Lower leg skin (tissue), 4 donors: ENCODE measurements around the gene CACNA1S. TPM values are rescaled to one million over a fixed set of nuclear protein-coding genes. Genes with fewer than 3 reads are reported as not detected.

Experiments used
- DNase-seq, 2 donors: peaks; one replicate each; pipeline ENCODE4 v3.0.0-alpha.2; 2019; ENCODE audit warnings: low spot score in 2 of 2
- H3K4me3 ChIP-seq: fragments of 200-600 bp; sonication (generic); 2 replicates; pipeline ENCODE4 v1.5.1; 2017; ENCODE audit warnings: mild to moderate bottlenecking, low read depth; ENCODE audit not compliant: poor library complexity, severe bottlenecking
- POLR2A ChIP-seq, 2 donors: fragments of 450-650 bp; IDR thresholded peaks; one replicate each; pipeline ENCODE4 v1.6.1; 2016 to 2017; ENCODE audit warnings: antibody characterized with exemption in 2 of 2, mild to moderate bottlenecking in 1 of 2, moderate library complexity in 1 of 2
- WGBS, 2 donors: methylation state at CpG; one replicate each; pipeline ENCODE4 v1.1.5; 2018; 5-methylcytosine and 5-hydroxymethylcytosine counted together
- intact Hi-C: fragments of 100-400 bp; cut with DNase I; formaldehyde crosslinking; loops from one replicate; pipeline ENCODE4 v1.15.0; 2023; ENCODE audit warnings: low total_unique reads
- total RNA-seq, 4 donors: library from RNA; depleted of rRNA; stranded (reverse); fragments of >200 nt; gene quantifications; one replicate each; pipeline ENCODE4 v1.1.0, GENCODE V29; 2016
- TF ChIP-seq, protein P1 (sequence below), 3 donors: fragments of 450-650 bp; IDR thresholded peaks; one replicate each; pipeline ENCODE4 v1.5.1; 2016; ENCODE audit warnings: antibody characterized with exemption in 3 of 3, mild to moderate bottlenecking in 3 of 3, moderate library complexity in 2 of 3

Gene CACNA1S
- total RNA-seq, 4 donors from 2014 or later = 0.04 TPM; not detected in 3

DNA sequence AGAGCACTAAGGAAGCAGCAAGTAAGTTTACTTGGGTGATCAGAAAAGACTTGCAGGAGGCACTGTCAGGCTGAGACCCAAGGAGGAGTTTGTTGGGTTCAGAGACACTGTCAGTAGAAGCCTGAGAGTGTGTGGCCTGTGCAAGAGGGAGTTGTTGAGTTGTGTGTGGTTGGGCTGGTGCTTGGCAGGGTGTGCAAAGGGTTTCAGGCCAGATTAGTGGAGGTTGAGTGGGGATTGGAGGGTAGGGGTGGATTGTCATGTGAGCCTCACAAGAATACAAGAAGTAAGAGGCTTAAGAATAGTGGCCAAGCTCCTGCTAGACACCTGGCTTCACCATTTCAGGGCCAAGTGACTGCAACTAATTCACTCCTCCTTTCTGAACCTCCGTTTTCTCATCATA is 79.8 kb downstream of the CACNA1S start:
- WGBS, 2 donors = 91 to 93% methylated on average over 1 of the region's 1 CpG
- intact Hi-C loops = no loop called here
- TF ChIP-seq, protein P1, sequence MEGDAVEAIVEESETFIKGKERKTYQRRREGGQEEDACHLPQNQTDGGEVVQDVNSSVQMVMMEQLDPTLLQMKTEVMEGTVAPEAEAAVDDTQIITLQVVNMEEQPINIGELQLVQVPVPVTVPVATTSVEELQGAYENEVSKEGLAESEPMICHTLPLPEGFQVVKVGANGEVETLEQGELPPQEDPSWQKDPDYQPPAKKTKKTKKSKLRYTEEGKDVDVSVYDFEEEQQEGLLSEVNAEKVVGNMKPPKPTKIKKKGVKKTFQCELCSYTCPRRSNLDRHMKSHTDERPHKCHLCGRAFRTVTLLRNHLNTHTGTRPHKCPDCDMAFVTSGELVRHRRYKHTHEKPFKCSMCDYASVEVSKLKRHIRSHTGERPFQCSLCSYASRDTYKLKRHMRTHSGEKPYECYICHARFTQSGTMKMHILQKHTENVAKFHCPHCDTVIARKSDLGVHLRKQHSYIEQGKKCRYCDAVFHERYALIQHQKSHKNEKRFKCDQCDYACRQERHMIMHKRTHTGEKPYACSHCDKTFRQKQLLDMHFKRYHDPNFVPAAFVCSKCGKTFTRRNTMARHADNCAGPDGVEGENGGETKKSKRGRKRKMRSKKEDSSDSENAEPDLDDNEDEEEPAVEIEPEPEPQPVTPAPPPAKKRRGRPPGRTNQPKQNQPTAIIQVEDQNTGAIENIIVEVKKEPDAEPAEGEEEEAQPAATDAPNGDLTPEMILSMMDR (IDR thresholded peaks at IDR 0.05) = no peak
- TF ChIP-seq POLR2A (IDR thresholded peaks at IDR 0.05) = no peak
- no peak for DNase-seq
- H3K4me3 ChIP-seq = no peak overlapping the region

DNA sequence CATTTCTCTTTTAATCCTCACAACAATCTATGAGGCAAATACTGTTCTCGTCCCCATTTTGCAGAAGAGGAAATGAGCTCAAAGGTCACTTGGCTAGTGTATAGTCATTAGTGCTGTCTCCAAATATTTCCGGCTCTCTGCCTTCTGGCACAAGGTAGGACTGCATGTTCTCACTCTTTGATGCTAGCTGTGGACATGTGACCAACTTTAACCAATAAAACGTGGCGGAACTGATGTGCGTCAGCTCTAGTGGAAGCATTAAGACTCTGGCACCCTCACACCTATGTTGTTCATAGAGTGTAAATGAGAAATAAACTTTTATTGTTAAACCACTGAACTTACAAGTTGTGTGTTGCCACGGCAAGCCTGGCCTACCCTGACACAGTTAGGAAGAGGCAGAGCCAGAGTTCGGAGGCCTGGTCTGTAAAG is 83.8 kb downstream of the CACNA1S start:
- 72 to 77% methylated on average over 7 of the region's 7 CpGs for WGBS, 2 donors
- no peak for TF ChIP-seq POLR2A (IDR thresholded peaks at IDR 0.05)
- TF ChIP-seq, protein P1 (IDR thresholded peaks at IDR 0.05) = no peak
- peak in 1 of 2 donors; percentile 77 for DNase-seq
- H3K4me3 ChIP-seq = no peak overlapping the region
- intact Hi-C loops = no loop called here

DNA sequence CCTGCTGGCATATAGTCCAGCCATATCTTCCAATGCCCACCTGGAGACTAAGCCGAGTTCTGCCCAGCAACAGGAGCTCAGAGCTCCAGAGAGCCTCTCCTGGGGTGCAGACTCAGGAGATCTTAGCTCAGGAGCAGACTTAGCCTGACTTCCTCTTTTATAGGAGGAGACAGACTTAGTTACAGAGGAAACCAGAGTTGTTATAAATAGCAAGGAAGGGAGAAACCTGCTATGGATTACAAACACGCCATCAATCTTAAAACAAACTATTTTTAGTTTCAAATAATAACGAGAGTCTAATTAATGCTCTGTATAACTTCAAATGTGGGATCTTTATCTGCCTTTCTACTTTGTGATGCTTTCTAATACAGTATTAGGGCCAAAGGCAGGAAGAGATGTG is 85.4 kb downstream of the CACNA1S start:
- intact Hi-C loops = no loop called here
- TF ChIP-seq, protein P1 (IDR thresholded peaks at IDR 0.05) = no peak
- TF ChIP-seq POLR2A (IDR thresholded peaks at IDR 0.05) = no peak
- WGBS, 2 donors = 39 to 50% methylated on average over 3 of the region's 3 CpGs
- no peak overlapping the region for H3K4me3 ChIP-seq
- no peak for DNase-seq

DNA sequence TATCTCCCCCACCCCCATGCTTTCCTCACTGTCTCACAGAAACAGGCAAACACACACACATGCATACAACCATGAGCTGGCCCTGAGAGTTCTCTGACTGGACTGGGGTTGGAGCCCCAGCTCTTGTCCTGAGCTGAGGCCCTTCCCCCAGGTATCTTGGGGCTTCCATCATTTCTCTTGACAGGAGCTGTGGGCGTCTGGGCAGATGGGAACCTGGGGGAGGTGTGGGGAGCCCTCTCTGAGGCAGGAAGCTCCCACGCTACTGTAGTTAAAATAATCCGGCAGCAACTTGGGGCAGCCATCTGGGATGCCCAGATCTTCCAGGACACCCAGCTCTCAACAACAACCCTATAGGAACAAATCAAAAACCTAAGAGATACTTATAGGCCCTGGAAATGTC is 86.0 kb downstream of the CACNA1S start:
- DNase-seq = no peak
- TF ChIP-seq POLR2A (IDR thresholded peaks at IDR 0.05) = no peak
- TF ChIP-seq, protein P1 (IDR thresholded peaks at IDR 0.05) = no peak
- intact Hi-C loops = no loop called here
- H3K4me3 ChIP-seq = no peak overlapping the region
- WGBS, 2 donors = 83 to 87% methylated on average over 3 of the region's 3 CpGs

DNA sequence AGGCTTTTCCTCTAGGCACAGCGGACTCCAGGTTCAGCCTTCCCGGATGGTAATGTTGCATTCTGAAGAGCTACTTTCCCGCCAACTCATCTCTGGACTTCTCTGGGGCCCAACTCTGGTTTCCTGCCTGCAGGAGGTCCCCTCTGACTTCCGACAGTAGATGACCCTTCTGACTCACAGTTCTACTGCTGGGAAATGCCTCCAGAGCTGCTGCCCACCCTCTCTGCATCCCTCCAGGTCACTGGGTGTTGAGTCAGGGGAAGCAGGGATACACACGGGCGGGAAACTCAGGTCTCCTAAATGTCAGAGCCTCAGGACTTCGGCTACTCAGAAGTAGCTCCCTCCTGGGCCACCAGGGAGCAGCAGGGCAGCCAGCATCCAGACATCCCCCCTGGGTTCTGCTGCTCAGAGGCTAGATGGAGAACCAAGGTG is 86.6 kb downstream of the CACNA1S start:
- intact Hi-C loops = no loop called here
- no peak for TF ChIP-seq POLR2A (IDR thresholded peaks at IDR 0.05)
- TF ChIP-seq, protein P1 (IDR thresholded peaks at IDR 0.05) = no peak
- no peak overlapping the region for H3K4me3 ChIP-seq
- no peak for DNase-seq
- WGBS, 2 donors = 82 to 85% methylated on average over 7 of the region's 7 CpGs

DNA sequence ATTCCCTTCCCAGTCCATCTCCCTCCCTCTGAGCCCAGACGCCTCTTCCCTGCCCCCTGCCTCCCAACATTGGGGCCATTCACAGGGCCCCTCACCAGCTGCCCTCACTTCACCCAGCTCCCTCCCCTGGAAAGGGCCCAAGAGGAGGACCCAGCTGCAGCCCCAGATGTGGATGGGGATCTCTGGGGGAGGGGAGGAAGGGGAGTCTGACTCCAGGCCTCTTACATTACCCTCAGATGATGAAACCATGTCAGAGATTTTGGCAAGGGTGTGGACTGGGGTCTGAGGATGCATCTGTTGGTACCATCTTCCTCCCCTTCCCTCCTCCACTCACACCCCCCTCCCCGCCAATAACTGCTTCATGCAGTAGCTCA is 87.6 kb downstream of the CACNA1S start:
- WGBS, 2 donors = 93 to 100% methylated on average over 2 of the region's 2 CpGs
- H3K4me3 ChIP-seq = no peak overlapping the region
- no peak for TF ChIP-seq POLR2A (IDR thresholded peaks at IDR 0.05)
- TF ChIP-seq, protein P1 (IDR thresholded peaks at IDR 0.05) = no peak
- intact Hi-C loops = no loop called here
- DNase-seq = no peak
